ENCODE data around the gene OR52J3.
"Not testable (repeated sequence)": the region's sequence is repeated elsewhere in the genome, so short reads cannot be mapped to it uniquely, and the experiment has no call there.

The OR52J3 gene

DNA sequence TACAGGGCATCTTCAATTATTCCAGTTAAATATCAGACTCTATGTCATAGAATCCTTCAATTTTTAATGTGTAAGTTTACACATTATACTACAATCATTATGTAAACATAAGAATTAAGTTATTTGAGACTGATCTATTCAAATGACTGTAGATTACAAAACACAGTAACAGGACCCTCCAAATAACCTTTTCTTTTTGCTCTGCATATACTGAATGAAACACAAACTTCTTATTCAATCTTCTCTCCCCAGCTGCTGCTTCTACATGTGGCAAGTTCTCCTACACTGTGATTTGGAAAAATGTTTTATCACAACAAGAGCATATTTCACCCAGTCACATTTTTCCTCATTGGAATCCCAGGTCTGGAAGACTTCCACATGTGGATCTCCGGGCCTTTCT lies at the start of gene OR52J3:
Gene OR52J3, plus strand, starts transcription at position 301 of the 400 bp plus-strand sequence. Its CDS starts 0 bp downstream, at position 301.
- no peak for DNase-seq (ENCODE audit: low read depth in 2 of 2, low spot score in 1 of 2)

DNA sequence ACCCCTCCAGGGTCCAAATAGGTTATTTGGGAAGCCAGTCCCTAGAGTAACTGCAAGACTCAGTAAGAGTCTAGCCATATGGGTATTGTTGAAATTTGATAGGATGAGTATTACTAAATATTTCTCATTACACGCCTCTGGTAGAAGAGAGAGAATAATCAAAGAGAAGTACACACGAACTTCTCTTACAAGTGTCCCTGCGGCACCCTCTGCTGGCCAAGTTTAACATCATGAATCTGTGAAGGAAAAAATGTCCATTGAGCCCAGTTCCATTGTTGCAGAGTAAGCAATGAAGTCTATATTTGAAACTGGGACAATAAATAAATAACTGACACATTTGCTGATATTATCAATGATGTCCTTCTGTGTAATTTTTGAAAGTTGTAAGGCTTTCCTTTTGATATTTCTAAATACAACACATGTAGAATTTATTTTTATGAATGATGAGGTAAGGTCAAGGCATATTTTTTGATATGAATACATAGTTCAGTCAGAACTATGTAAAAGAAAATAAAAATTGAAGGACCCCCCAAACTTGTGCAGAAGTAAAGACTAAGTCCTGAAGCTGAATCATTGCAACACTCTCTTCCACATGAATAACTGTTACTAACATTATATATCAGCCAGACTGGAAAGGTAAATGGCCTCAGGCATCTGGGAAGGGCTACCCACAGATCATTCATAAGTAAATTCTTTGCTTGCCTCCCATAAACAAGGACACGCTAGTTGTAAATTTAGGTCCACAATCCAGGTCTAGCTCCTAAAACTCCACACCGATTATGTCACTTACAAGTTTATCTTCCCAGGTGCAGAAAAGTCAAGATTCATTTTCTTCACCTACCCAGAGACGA lies 41.7 kb upstream of the OR52J3 start:
- DNase-seq (ENCODE audit: low read depth in 2 of 2, low spot score in 1 of 2) = no peak

DNA sequence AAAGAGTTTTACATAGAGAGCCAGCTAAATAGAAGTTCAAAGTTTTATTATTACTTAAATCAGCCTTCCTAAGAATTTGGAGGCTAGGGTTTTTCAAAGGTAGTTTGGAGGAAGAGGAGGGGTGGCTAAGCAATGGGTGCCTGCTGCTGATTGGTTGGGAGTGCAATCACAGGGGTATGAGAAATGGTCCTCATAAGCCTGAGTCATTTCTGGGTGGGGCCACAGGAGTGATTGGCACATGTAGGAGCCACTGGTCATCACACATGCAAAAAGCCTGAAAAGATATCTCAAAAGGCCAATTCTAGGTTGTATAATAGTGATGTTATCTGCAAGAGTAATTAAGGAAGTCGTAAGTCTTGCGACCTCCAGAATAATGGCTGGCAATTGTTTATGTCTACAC lies 38.8 kb upstream of the OR52J3 start:
- no peak for DNase-seq (ENCODE audit: low read depth in 2 of 2, low spot score in 1 of 2)

DNA sequence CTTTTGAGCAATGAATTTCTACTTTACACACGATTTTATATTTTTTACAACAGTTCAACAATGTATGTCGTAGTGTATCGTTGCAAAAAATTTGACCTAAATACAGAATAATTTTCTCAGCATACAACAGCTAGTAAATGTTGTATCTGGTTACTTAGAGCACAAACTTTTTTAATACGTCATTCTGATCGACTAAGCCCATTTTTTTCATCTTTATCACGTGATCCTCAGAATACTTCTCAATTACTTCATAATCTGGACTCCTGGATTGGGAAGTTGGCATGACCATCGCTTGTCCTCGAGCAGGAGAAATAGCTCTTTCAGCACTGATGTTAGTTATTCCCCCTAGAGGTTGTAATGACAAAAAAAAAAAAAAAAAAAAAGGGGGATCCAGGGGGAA lies 35.1 kb upstream of the OR52J3 start:
- DNase-seq (ENCODE audit: low read depth in 2 of 2, low spot score in 1 of 2) = no peak

DNA sequence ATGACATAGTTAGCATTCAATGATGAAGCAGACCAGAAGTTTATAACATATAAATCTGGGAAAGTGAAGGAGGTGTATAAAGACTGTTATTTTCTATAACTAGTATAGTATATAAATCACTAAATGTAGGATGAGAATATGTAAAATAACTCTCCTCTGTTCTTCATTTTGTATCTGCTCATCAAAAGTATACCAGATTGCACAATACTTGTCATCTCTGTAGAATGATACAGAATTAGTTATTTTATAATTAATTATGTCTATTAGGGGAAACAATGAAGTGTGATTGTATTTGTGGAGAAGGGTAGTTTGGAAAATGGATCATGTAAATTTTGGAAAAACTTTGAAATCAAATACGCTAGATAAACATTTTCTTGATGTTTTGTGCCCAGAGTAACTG lies 33.3 kb upstream of the OR52J3 start:
- no peak for DNase-seq (ENCODE audit: low read depth in 2 of 2, low spot score in 1 of 2)

DNA sequence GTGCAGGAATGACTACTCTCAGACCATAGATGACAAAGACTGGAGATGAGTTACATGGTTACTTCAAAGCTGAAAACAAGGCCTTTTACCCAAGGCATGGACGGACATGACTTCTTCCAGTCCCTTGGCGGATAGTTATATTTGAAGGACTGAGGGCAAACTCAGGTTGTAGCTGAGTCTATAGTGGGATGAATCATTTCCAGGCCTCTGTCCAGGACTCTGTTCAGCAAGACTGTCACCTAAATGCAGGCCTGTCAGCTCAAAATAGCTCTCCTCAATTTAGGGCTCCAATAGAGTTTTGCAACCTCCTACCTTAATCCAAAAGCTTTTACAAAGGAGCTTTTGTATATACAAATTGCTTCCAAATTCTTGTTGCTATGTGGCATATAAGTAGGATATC lies 24.3 kb upstream of the OR52J3 start:
- no peak for DNase-seq (ENCODE audit: low read depth in 2 of 2, low spot score in 1 of 2)

DNA sequence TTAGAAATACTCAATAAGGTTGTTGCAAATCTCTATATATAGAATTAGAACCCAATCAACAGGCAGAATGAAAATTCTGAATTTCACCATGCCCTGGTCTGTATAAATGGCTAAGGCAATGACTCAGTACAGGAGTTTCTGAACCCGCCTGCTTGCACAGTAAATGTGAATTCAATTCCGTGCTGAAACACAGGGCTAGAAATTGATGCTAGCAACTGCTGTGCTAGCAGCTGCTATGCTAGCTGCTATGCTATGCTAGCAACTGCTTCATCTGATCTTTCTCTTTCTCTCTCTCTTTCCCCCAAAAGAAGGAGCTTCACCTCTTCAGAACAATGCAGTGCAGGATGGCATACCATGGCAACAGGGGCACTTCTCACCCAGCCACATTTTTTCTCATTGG lies 9.7 kb upstream of the OR52J3 start:
- DNase-seq (ENCODE audit: low read depth in 2 of 2, low spot score in 1 of 2) = no peak

DNA sequence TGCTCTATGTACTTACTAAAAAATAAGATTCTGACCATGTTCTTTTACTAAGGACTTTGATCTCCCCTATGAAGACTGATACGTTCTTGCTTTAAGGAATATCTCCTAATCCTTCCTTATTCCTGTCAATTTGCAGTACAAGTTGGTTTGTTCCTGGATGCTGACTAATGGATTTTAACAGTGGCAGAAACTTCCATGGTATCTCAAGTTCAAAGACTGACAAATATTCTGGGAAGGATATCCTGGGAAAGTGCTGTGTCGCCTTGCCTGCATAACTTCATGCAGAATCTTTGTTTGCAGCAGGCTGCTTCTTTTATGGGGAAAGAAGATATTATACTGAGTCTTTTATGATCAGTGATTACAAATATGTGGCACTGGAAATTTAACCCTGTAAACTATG lies 8.4 kb upstream of the OR52J3 start:
- DNase-seq (ENCODE audit: low read depth in 2 of 2, low spot score in 1 of 2) = no peak

DNA sequence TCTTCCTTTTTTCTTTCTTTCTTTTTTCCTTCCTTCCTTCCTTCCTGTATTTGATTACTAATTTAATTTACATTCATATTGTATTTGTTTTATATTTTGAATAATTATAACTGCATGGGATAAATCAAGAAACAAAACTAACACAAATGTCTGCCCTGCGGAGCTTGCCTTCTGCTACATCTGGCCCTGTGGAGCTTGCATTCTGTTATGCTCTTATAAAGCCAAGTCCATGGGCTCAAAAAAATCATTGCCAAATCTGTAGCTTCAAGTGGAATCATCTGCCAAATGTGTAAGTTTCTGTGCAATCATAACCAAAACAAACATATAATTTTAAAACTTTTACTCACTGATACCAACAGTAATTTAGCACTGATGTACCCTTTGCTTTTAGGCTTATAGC lies 8.0 kb upstream of the OR52J3 start:
- no peak for DNase-seq (ENCODE audit: low read depth in 2 of 2, low spot score in 1 of 2)

DNA sequence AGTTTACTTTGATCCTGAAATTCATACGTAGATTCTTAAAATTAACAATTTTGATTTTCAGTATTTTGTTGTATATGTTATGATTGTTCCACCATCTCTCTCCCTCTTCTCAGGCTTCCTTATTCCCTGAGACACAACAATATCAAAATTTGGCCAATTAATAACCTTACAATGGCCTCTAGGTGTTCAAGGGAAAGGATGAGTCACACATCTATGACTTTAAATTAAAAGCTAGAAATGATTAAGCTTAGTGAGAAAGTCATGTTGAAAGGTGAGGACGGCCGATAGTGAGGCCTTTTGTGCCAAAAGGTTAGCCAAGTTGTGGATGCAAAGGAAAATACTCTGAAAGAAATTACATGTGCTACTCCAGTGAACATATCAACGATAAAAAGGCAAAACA lies 5.5 kb upstream of the OR52J3 start:
- DNase-seq (ENCODE audit: low read depth in 2 of 2, low spot score in 1 of 2) = no peak

DNA sequence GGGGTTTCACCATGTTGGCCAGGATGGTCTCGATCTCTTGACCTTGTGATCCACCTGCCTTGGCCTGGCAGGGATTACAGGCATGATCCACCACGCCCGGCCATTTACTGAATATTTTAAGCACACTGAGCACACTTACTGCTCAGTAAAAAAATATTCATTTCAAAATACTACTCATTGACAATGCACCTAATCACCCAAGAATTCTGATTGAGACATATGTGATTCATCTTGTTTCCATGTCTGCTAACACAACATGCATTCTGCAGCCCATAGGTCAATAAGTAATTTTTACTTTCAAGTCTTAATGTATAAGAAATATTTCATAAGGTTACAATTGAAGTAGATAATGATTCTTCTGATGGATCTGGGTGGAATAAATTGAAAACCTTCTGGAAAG lies 4.2 kb upstream of the OR52J3 start:
- DNase-seq (ENCODE audit: low read depth in 2 of 2, low spot score in 1 of 2) = no peak

DNA sequence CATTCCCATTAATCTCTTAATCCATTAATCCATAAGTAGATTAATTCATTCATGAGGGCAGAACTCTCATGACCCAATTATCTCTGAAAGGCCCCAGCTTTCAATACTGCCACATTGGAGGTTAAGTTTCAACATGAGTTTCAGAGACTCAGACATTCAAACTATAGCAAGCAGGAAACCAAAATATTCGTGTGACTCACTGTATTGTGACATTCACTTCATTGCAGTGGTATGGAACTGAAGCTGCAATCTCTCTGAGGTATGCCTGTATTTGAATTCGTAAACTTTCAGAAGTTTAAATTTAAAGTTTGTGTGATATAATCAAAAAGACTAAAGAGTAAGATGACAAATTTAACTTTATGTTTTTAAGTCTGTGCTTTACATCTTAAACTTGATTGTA lies 2.9 kb upstream of the OR52J3 start:
- DNase-seq (ENCODE audit: low read depth in 2 of 2, low spot score in 1 of 2) = no peak

DNA sequence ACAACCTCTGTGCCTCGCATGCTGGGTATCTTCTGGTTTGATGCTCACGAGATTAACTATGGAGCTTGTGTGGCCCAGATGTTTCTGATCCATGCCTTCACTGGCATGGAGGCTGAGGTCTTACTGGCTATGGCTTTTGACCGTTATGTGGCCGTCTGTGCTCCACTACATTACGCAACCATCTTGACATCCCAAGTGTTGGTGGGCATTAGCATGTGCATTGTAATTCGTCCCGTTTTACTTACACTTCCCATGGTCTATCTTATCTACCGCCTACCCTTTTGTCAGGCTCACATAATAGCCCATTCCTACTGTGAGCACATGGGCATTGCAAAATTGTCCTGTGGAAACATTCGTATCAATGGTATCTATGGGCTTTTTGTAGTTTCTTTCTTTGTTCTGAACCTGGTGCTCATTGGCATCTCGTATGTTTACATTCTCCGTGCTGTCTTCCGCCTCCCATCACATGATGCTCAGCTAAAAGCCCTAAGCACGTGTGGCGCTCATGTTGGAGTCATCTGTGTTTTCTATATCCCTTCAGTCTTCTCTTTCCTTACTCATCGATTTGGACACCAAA lies 516 bp downstream of the OR52J3 start:
- no peak for DNase-seq (ENCODE audit: low read depth in 2 of 2, low spot score in 1 of 2)

DNA sequence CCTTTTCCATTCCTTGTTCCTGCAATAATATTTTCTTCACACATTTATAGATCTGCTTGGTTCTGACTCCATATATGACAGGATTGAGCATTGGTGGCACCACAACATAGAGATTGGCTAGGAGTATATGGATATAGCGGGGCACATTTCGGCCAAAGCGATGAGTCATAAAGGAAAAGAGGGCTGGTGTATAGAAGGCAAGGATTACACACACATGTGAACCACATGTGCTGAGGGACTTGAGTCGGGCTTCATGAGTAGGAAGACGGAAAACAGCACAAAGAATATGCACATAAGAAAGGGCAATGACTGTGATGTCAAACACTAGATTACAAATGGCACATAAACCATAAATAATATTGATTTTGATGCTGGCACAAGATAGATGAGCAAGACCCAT lies 12.4 kb downstream of the OR52J3 start:
- DNase-seq (ENCODE audit: low read depth in 2 of 2, low spot score in 1 of 2) = not testable (repeated sequence)

DNA sequence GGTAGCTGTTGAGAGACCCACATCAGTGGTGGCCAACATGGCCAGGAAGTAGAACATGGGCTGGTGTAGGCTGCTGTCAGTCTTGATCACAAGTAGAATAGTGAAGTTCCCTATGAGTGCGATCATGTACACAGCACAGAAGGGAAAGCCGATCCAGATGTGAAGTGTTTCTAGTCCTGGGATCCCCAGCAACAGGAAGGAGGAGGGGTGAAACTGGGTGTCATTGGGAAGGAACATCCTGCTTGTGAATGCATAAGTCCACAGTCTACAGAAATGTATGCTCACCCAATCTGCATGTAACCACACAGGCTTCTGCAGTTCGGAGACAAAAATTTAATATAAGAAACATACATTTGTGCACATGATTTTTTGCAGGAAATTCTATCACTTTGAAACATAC lies 13.1 kb downstream of the OR52J3 start, which contains the start of gene OR52E2:
Gene OR52E2, minus strand, starts transcription at position 237 of the 400 bp plus-strand sequence. Its CDS starts 0 bp downstream, at position 237.
- no peak for DNase-seq (ENCODE audit: low read depth in 2 of 2, low spot score in 1 of 2)

DNA sequence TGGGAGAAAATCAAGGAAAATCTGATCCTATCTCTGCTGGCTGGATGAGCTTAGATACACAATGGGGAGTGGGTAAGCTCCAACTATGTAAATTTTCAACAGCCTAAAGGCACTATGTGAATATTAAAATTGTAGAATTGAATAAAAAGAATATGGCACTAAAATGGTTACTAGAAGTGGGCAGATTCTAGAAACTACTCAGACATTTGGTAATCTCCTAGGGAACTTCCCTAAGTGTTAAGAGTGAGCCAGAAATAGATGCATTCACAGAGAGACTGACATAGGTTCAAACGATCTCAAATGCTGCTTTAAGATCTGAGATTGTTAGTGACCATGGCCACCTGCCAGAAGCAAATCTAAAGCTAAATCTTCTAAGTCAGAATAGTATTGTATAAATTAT lies 18.7 kb downstream of the OR52J3 start:
- DNase-seq (ENCODE audit: low read depth in 2 of 2, low spot score in 1 of 2) = no peak

DNA sequence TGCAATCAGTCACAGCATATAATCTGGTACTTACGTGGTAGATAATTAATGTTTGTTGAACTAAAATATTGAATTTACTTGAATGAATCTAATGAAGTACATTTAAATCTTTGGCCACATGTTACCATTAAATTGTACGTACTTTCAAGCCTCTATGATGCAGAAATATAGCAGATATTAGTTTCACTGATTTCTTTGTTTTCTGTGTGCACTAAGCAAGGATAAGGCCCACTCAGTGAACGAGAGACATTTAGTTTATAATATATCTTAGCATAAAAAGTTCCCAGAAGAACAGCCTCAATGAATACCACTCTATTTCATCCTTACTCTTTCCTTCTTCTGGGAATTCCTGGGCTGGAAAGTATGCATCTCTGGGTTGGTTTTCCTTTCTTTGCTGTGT lies 22.9 kb downstream of the OR52J3 start, which contains the start of gene OR52E1:
Gene OR52E1, plus strand, starts transcription at position 301 of the 400 bp plus-strand sequence.
- no peak for DNase-seq (ENCODE audit: low read depth in 2 of 2, low spot score in 1 of 2)

DNA sequence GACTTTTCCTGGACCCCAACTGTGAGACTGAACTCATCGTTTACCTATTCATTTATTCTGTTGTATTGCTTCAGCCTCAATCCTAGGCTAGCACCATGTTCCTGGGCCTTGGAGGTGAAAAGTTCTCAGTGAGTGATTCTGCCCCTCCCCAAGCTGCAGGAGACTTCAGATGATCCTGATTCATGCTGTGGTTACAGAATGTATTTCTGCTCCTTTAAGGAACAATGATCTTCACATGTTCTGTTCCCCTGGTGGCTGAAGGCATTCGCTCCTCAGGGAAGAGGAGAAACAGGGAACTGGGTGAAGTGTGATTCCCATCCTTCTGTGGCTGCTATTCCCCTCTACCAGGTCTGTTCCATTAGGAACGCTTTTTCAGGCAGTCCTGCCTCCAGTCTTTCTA lies 25.5 kb downstream of the OR52J3 start:
- DNase-seq (ENCODE audit: low read depth in 2 of 2, low spot score in 1 of 2) = no peak

DNA sequence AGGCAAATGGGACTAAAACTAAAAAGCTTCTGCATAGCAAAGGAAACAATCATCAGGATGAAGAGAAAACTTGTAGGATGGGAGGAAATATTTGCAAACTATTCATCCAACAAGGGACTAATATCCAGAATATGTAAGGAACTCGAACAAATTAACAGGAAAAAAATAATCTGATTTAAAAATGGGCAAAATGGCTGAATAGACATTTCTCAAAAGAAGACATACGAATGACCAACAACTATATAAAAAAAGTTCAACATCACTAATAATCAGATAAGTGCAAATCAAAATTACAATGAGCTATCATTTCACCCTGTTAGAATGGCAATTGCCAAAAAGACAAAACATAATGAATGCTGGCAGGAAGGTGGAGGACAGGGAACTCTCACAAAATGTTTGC lies 35.1 kb downstream of the OR52J3 start:
- DNase-seq (ENCODE audit: low read depth in 2 of 2, low spot score in 1 of 2) = no peak

DNA sequence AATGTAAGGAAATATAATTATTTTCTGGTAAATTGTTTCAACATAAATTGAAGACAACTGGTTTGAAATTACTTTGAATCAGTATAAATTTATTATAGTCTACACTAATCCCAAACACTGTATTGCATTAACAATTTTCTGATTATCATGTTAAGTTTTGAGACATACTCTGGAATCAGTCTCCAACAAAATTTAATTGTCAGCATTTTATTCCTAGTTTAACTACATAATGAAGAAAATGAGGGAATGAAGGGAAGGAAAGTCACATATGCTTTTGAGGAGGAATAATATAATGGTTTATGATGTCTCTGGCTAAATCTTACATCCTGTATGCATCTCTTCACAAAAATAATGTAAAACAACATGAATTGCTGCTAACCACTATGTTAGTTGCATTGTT lies 37.3 kb downstream of the OR52J3 start:
- DNase-seq (ENCODE audit: low read depth in 2 of 2, low spot score in 1 of 2) = no peak

DNA sequence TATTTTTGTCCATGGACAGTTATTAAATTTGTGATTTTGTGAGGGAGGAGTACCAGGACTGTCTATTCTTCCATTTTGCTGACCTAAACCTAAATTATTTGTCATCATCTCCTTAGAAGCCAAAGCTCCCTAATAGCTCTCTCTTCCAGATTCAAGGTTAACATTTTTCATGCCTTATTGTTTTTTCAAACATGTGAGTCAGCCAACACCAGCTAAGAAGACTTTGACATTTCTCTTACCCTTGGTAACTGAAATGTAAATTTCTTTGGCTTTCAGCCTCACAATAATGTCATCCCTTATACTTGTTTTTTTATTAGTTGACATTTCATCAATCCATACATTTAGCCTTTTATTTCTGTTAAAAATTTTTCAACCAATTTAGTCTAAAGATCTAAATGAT lies 42.2 kb downstream of the OR52J3 start:
- DNase-seq (ENCODE audit: low read depth in 2 of 2, low spot score in 1 of 2) = no peak

DNA sequence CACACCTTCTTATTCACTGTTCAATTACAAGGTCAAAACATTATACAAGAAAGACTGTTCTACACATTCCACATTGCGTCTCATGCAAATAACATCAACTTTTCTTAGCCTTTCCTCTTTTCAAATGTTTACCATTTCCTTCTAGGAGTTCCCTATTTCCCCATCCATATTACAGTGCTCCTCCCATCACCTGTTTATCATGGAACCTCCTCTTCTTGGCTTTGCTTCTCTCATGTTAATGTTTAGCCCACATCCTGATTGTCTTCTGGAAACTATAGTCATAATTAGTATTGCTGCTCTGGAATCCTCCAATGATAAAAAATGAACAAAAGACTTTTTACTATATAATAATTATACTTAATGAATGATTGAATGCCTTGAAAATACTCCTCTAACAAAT lies 44.3 kb downstream of the OR52J3 start:
- DNase-seq (ENCODE audit: low read depth in 2 of 2, low spot score in 1 of 2) = no peak

Measured in stimulated activated CD8-positive, alpha-beta memory T cell treated with anti-CD3 and anti-CD28 coated beads, Interleukin-4, amount 100 ng/mL, for 4 hours (primary cell).